ENCODE measurements around the gene DGKA.

DNA sequence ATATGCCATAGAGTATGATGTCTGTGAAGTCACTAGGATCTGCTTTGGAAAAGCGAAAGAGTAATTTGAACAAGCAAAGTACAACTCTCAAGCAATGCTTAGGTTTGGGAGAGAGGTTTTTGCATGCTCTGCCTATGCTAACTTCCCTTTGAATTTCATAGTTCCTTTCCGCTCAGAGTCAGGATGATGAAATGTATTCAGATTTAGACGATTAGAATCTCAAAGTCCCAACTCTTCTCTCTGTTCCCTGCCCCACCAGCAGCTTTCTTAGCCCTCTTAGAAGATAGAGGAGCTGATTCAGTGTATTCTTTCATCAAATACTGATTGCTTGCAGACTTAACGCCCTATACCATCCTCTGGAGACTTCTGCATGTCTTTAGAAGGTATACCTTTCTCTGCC lies 54.4 kb downstream of the DGKA start:
- TF ChIP-seq, protein P1, sequence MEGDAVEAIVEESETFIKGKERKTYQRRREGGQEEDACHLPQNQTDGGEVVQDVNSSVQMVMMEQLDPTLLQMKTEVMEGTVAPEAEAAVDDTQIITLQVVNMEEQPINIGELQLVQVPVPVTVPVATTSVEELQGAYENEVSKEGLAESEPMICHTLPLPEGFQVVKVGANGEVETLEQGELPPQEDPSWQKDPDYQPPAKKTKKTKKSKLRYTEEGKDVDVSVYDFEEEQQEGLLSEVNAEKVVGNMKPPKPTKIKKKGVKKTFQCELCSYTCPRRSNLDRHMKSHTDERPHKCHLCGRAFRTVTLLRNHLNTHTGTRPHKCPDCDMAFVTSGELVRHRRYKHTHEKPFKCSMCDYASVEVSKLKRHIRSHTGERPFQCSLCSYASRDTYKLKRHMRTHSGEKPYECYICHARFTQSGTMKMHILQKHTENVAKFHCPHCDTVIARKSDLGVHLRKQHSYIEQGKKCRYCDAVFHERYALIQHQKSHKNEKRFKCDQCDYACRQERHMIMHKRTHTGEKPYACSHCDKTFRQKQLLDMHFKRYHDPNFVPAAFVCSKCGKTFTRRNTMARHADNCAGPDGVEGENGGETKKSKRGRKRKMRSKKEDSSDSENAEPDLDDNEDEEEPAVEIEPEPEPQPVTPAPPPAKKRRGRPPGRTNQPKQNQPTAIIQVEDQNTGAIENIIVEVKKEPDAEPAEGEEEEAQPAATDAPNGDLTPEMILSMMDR (conservative IDR thresholded peaks at IDR 0.05; ENCODE audit: low read depth, low read length), result no peak
- TF ChIP-seq EZH2phosphoT487 (IDR thresholded peaks at IDR 0.05; ENCODE audit: borderline replicate concordance, low read length), result no peak

Measured in PC-3 (cell line).